Stimulated activated CD4-positive, alpha-beta T cell treated with anti-CD3 and anti-CD28 coated beads, Interleukin-12 subunit alpha, Interleukin-12 subunit beta, amount 100 ng/mL, for 48 hours (primary cell): ENCODE measurements around the gene CPED1.
"Not testable (repeated sequence)": the region's sequence is repeated elsewhere in the genome, so short reads cannot be mapped to it uniquely, and the experiment has no call there.

ENCODE experiments used
- DNase-seq, 3 donors: peaks; one replicate each; pipeline ENCODE4 v3.0.0-alpha.2; 2020; ENCODE audit warnings: low read depth in 2 of 3, low spot score in 1 of 3

CPED1 gene

DNA sequence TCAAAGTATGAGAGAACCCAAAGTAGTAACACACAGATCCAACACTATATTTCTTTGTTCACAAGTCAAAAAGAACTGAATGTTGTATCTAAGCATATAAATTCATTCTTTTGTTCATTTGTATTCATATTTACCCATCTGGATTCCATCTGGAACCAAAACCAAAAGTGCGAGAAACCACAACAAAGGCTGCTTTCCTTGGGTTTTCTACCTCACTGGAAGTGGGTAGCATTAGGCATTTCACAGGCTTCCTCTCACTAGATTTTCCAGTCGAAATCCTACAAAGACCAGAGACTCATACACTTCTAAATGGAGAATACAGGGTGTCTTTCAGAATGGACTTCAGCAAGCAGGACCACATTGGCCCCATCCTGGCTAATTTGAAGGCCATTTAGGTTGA, 230.5 kb downstream of the CPED1 start:
- no peak for DNase-seq

DNA sequence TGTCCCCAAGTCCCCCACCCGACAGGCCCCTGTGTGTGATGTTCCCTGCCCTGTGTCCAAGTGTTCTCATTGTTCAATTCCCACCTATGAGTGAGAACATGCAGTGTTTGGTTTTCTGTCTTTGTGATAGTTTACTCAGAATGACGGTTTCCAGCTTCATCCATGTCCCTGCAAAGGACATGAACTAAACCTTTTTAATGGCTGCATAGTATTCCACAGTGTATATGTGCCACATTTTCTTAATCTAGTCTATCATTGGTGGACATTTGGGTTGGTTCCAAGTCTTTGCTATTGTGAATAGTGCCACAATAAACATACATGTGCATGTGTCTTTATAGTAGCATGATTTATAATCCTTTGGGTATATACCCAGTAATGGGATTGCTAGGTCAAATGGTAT, 232.6 kb downstream of the CPED1 start:
- not testable (repeated sequence) for DNase-seq

DNA sequence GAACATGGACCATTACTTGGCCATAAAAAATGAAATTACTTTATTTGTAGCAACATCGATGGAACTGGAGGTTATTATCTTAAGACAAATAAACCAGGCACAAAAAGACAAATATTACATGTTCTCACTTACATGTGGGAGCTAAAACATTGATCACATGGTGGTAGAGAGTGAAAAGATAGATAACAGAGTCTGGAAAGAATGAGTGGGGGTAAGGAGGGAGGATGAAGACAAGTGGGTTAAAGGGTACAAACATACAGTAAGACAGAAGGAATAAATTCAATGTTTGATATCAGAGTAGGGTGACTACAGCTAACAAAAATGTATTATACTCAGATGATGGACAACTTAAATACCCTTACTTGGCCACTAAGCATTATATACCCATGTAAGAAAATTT, 240.3 kb downstream of the CPED1 start:
- no peak for DNase-seq

DNA sequence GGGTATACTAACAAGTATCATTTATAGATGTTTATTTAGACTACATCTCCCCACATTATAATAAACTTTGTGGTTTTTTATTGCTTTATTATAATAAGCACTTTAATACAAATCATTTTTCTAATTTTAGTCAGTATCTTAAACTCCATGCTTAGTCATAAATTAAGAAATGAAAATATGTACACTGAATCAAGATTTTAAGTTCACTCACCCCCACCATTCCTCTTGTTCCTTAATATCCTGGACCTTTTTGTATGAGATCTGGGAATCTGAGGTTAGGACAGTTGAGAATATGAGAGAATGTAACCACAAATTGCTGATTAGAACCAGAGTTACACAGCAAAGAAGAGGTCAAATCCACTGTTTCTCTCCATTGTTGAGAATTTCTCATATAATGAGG, 246.7 kb downstream of the CPED1 start:
- no peak for DNase-seq

DNA sequence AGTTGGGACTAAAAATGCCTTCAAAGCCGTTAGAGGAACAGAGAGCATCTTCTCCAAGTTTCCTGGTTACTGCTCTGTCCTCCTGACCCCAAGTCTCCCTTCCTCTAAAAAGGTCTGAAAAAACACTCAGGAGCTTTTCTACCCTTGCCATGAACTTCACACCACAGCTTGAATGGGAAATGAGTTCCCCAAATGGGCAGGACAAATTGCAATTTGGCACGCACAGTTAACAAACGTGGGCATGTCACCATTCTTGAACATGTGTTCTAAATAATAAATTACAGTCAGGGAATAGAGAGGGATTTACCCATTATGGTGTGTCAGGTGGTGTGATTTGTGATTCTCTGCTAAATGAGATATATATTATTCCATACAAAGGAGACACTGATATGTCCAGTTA, 249.1 kb downstream of the CPED1 start:
- no peak for DNase-seq

DNA sequence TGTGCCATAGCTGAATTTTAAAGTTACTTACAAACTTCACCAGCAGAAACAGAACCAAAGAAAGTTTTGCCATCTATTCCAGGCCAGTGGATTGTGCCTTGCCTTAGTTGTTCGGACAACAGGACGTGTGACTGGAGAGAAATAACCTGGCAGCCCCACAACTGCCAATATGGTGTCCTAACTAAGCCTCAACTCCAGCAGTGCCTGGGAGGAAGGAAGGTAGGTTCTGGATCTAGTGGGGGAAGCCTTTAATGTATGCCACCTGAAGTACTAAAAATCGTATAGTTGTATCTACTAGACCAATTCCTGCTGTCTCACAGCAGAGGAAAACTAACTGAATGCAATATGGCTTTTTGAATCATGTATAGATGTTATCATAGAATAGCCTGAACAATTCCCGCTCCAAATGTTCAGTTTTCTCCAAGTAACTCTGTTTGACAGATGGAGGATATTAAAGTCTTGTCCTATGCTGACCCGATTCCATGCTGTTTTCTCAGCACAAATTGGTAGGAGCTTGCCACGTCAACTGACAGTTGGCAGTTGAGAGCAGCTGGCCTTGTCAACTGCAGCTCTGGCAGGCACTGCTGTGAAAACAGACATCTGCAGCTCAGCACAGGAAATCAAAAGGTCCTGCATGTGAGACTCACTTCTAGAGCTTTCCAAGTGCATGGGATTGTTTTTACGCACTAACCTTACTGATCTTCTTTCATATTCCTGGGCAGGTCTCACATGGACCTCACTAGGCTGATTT, 255.8 kb downstream of the CPED1 start:
- no peak for DNase-seq

DNA sequence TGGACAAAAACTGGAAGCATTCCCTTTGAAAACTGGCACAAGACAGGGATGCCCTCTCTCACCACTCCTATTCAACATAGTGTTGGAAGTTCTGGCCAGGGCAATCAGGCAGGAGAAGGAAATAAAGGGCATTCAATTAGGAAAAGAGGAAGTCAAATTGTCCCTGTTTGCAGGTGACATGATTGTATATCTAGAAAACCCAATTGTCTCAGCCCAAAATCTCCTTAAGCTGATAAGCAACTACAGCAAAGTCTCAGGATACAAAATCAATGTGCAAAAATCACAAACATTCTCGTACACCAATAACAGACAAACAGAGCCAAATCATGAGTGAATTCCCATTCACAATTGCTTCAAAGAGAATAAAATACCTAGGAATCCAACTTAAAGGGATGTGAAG, 262.9 kb downstream of the CPED1 start:
- DNase-seq = not testable (repeated sequence)

DNA sequence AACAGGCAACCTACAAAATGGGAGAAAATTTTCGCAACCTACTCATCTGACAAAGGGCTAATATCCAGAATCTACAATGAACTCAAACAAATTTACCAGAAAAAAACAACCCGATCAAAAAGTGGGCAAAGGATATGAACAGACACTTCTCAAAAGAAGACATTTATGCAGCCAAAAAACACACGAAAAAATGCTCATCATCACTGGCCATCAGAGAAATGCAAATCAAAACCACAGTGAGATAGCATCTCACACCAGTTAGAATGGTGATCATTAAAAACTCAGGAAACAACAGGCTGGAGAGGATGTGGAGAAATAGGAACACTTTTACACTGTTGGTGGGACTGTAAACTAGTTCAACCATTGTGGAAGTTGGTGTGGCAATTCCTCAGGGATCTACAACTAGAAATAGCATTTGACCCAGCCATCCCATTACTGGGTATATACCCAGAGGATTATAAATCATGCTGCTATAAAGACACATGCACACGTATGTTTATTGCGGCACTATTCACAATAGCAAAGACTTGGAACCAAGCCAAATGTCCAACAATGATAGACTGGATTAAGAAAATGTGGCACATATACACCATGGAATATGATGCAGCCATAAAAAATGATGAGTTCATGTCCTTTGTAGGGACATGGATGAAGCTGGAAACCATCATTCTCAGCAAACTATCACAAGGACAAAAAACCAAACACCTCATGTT, 264.2 kb downstream of the CPED1 start:
- DNase-seq = not testable (repeated sequence)

DNA sequence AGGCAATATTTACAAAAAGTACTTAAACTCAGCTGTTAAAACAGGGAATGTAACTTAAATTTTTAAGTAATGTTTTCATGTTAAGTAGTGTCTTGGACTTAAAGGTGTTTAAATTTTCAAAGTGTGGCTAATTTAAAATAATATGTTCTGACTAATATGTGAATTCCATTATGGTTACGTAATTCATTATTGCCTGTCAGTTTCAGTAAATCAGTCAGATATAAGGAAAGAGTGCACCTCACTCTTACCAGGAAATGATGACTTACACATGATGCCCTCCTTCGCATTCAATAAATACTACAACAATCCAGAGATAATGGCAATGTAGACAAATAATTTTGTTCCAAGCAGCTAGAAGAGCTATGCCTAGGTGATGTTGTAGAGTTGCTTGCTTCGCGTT, 271.3 kb downstream of the CPED1 start:
- DNase-seq = no peak

DNA sequence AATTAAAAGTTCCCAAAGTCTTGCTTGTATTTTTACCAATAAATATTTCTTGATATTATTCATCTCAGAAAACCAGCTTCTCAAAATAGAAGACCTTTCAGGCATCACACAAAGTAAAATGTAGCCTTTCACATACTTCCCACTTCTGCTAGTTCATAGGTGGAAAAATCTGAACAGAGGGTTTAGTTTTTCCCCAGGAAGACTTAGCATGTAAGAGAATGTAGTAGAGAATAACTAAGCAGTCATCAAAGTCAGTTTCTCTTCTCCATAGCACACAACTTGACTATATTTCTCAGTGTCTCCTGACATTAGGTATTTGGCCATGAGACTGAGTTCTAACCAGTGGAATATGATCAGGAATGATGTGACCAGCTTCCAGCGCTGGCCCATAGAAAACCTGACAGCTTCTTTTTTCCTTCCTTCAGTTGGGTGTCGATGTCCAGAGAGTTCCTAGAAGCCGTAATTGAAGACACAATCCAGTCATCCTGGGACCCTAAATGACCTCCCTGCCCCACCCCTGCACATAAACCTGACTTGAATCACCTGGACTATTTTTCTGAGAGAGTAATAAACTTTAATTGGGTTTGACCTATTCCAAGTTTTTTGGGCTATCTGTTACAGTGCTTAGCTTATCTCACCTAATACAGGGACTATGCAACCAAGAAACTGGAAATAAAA, 272.8 kb downstream of the CPED1 start:
- DNase-seq = no peak

DNA sequence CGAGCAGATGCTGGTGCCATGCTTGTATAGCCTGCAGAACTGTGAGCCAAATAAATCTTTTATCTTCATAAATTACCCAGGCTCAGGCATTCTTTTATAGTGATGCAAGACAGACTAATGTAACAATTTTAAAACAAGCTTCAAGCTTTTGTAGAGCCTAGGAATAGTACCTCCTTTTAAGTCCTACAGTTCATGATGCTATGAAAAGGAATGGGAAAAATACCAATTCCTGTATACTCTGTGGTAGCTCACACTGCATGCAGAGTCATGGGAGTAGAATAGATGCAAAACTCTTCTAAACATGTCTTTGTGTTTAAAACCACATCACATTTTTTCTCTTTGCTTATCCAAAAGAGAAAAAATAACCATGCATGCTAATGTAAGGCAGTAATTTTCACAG, 273.7 kb downstream of the CPED1 start:
- DNase-seq = no peak

DNA sequence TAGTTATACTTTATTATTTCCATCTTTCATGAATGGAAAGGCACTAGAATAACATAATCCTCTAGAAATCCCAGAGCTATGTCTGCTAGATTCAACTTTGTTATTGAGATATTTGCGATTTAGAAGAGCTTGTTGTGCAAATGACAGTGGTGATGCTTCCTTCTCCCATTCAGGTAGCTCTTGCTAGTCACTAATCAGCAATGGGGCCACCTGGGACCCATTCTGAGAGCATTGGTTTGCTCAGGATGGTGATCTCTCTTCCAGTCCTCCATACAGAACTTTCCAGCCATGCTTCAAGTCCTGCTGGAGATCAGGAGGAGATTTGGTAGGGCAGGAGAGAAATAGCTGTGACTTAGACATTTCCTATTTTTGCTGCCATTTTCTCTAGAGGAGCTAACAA, 274.5 kb downstream of the CPED1 start:
- no peak for DNase-seq

DNA sequence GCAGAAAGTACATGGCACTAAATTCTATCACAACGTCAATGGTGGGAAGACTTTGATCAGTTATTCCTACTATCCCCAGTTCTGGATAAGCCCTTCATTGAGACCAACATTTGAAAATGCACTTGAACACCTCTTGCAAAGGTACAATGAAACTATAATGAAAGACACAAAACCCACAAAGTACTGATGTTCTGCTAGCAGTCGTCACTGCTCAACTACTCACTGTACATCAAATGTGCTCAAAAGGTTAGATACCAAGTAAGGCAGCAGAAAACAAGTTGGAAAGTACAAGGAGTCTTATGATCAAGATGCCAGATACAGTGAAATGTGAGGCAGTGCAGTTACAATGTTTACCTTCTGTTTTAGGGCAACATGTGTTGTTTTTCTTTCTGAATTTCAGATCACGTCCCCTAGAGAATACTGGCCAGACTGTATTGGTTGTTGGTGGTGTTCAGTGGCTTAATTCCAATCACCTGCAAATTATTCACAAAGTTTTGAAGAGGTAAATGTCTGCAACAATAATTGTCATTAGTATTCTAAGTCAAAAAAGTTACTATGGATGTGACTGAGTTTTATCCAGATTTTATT, 277.9 kb downstream of the CPED1 start:
- DNase-seq = no peak

DNA sequence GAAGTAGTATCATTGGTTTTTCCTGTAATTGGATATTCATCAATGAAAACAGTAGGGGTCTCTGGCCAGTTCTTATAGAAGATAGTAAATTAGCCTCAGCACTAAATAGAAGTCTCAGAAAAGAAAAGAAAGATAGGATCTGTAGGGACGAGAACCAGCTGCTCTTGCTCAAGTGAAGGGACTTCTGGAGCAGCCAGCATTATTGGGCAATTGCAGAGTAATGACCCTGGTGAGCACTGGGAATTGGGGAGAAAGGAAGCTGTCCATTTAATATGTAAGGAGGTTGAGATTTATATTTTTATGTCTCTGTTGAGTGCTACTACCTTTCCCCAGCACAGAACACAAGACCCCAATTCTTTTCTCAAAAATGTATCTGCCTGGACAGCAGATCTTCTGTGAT, 279.1 kb downstream of the CPED1 start:
- DNase-seq = no peak

DNA sequence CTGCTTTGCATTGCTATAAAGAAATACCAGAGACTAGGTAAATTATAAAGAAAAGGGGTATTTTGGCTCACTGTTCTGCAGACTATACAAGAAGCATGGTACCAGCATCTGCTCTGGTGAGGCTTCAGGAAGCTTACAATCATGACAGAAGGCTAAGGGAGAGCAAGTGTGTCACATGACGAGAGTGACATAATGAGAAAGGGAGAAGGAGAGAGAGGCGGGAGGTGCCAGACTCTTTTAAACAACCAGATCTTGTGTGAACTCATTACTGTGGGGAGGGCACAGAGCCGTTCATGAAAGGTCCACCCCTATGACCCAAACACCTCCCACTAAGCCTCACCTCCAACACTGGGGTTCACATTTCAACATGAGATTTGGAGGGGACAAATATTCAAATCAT, 281.3 kb downstream of the CPED1 start:
- DNase-seq = no peak

DNA sequence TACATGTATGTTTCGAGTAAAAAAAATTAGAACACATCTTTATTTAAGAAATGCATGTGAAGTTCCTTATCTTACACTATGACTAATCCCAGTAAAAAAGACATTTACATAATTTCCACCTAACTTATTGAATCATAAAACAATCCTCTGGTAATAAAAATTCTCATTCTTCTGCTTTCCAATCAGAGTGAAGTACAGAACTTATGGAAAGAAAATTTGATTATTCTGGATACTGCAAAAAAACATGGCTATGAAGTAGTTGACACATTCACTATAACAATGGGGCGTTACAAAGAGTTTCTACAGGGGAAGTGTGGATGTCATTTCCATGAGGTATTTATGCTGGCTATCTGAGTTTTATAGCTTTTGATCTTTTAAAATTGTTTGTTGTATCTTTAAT, 282.6 kb downstream of the CPED1 start:
- DNase-seq = no peak

DNA sequence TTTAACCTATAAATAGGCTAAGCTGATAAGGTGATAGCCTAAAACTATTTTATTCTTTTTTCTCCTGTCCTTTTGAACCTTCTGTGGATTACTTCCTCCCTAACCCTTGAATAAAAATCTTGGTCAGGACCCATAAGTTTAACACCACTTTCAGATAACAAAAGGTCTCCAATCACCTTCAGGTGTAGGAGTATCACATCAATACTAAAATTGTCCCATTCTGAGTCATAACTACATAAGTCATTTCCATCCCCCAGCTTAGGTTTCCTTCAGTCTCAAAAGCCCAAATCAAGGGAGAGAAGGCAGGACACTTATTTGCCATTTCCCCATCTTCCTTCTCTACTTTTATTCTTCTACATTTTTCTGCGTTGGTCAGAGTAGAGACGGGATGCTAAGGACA, 283.4 kb downstream of the CPED1 start:
- no peak for DNase-seq

DNA sequence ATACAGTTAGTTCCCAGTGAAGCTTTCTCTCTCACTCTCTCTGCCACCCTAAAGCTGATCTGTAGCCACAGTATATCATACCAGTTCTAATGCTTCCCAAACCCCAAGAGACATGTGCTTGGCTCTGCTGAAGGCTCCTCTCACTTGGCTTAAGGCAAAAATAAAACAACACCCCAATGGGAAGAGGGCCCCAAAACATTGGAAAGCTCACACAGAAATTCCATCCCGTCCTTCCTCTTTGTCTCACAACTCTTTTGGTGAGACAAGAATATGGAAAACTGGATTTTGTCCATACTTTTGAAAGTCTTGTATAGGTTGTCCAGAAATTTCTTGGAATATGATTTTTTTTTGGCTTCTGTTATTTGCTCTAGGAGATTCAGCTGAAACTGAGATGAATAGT, 284.2 kb downstream of the CPED1 start:
- no peak for DNase-seq

DNA sequence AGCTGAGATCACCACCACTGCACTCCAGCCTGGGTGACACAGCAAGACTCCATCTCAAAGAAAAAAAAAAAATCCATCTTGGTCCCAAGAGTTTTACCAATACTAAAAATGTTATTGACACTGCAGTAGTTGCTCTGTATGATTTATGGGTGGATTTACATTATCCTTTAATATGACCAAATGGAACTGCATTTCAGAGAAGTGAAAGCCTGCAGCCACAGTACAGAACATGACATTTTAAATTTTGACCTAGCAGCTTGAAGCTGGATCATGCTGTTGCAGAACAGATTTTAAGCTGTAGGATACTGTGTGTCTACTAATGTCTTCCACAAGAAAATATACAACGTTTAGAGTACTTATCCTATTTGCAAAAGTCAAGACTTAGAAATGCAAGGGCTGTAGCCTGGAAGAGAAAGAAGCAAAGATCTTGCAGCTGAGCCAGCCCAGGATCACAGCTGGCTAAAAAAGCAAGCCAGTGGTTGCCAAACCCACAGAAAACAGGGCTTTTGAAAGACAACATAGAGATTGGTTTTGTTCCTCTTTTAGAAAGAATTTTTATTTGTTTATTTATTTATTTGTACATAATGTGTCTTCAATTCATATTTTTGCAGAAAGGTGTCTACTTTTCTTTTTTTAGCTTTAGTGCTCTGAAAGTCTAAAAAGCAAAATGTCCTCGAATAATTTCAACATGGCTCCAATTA, 285.1 kb downstream of the CPED1 start:
- DNase-seq = no peak

DNA sequence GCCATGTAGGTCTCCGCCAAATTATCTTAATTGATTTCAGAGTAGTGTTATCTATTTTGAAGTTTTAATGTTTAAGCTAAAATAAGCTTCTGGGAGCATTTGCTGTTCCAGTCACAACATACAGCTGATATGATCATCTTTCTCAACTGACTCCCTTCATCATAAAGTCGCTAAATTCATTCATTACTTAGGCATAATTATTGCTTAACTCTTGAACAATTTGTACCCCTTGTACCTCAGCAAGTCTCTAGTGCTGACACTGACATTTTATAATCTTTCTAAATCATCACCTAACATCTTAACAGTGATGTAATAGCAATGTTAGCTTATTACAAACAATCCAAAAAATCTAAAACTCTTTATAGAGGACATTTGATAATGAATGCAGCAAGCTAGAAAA, 286.0 kb downstream of the CPED1 start:
- no peak for DNase-seq

DNA sequence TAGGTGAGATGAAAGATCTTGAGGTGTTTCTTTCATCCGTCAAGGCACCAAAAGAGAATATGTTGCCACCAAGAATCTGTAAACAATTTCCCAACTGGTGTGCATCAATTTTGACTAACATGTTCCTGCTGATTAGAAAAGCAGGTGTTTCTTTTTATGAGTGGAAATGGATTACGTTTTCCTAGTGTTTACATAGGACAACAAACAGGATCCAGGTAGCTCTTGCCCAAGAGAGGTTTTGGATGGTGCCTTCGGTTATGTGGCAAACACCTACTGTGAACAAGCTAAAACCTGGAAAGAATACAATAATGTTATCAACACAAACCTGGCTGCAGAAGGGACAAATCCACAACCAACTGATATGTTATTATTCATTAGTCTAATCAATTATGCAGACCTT, 286.7 kb downstream of the CPED1 start:
- no peak for DNase-seq
